Panc1 (cell line): ENCODE data around the gene PIK3R5. TPM values are rescaled to one million over a fixed set of nuclear protein-coding genes. Genes with fewer than 3 reads are reported as not detected.

Experiments
- ATAC-seq: fragments of 200-7000 bp; cut with Tn5 transposase; 2 replicates; pipeline ENCODE4 v1.9.1; 2020; ENCODE audit warnings: mild to moderate bottlenecking, moderate library complexity
- BruUV-seq: library from RNA; stranded (reverse); fragments of 400-500 nt; replicated peaks from 2 replicates; lab custom pipeline; 2021; lab: Mats Ljungman, UMichigan
- CTCF ChIA-PET: fragments of 300-600 bp; sonication (Branson Sonifier 250); formaldehyde crosslinking; loops from one replicate; lab custom pipeline; 2022; ENCODE audit warnings: antibody characterized with exemption; lab: Charles Lee
- POLR2A ChIA-PET: fragments of 300-600 bp; sonication (Branson Sonifier 250); formaldehyde crosslinking; loops from one replicate; lab custom pipeline; 2022; ENCODE audit warnings: antibody characterized with exemption; lab: Charles Lee
- DNase-seq: peaks from one replicate; pipeline ENCODE4 v3.0.0-alpha.2; 2010; ENCODE audit warnings: low read depth, low spot score
- H3K27ac ChIP-seq: 2 replicates; pipeline ENCODE4 v1.5.1; 2011; ENCODE audit warnings: mild to moderate bottlenecking, low read length, inconsistent platforms
- H3K27me3 ChIP-seq: fragments of 200-500 bp; sonication (Bioruptor generic); 2 replicates; pipeline ENCODE4 v1.6.0; 2014; ENCODE audit warnings: low read length, inconsistent platforms; ENCODE audit not compliant: control insufficient read depth, insufficient read depth
- H3K36me3 ChIP-seq: fragments of 200-500 bp; sonication (Bioruptor generic); 2 replicates; pipeline ENCODE4 v1.5.1; 2014; ENCODE audit warnings: inconsistent platforms, mild to moderate bottlenecking, low read length, moderate library complexity; ENCODE audit not compliant: control insufficient read depth, insufficient read depth
- H3K4me1 ChIP-seq: 2 replicates; pipeline ENCODE4 v1.5.1; 2011; ENCODE audit warnings: inconsistent platforms, mild to moderate bottlenecking, low read length, moderate library complexity; ENCODE audit not compliant: control insufficient read depth, insufficient read depth
- H3K4me3 ChIP-seq, 2 experiments: 2 replicates each; pipeline ENCODE4 v1.5.1; 2011 to 2012; ENCODE audit warnings: low read depth in 2 of 2, low read length in 2 of 2, mild to moderate bottlenecking in 2 of 2, inconsistent platforms in 1 of 2, moderate library complexity in 1 of 2
- H3K9me3 ChIP-seq: fragments of 200-500 bp; sonication (Bioruptor generic); 2 replicates; pipeline ENCODE4 v1.5.1; 2014; ENCODE audit warnings: low read depth, mild to moderate bottlenecking, inconsistent platforms, low read length, moderate library complexity; ENCODE audit not compliant: control insufficient read depth, insufficient read depth
- CTCF ChIP-seq: fragments of 450-650 bp; IDR thresholded peaks from 2 replicates; pipeline ENCODE4 v1.5.1; 2017; ENCODE audit warnings: mild to moderate bottlenecking
- POLR2AphosphoS5 ChIP-seq: IDR thresholded peaks from 2 replicates; pipeline ENCODE4 v1.6.1; 2012; ENCODE audit warnings: mild to moderate bottlenecking, low read depth, low read length, moderate library complexity
- REST ChIP-seq, 2 experiments: IDR thresholded peaks; 2 replicates each; pipeline ENCODE4 v1.6.1; 2011 to 2012; ENCODE audit warnings: low read depth in 2 of 2, control low read depth in 1 of 2, low read length in 1 of 2, mild to moderate bottlenecking in 1 of 2, moderate library complexity in 1 of 2; ENCODE audit not compliant: insufficient read depth in 1 of 2
- SIN3A ChIP-seq: IDR thresholded peaks from 2 replicates; pipeline ENCODE4 v1.6.1; 2012; ENCODE audit warnings: low read depth, mild to moderate bottlenecking, low read length, moderate library complexity, borderline replicate concordance; ENCODE audit not compliant: insufficient read depth
- TCF7L2 ChIP-seq: IDR thresholded peaks from 2 replicates; pipeline ENCODE4 v1.6.1; 2011; ENCODE audit warnings: mild to moderate bottlenecking, low read depth, low read length, inconsistent platforms
- in situ Hi-C: cut with HindIII; loops from 2 replicates; pipeline ENCODE4 v1.10.0; 2016; ENCODE audit warnings: low sequenced_read_pairs, low pct_unique_long_range_greater_than_20kb
- intact Hi-C: fragments of 100-400 bp; cut with micrococcal nuclease; formaldehyde crosslinking; loops from one replicate; pipeline ENCODE4 v1.10.0; 2022; ENCODE audit not compliant: unreplicated experiment
- total RNA-seq: library from RNA; stranded (reverse); gene quantifications from one replicate; pipeline ENCODE4 v1.2.1, GENCODE V29; 2021; ENCODE audit not compliant: unreplicated experiment

Gene PIK3R5
- total RNA-seq, 1 experiment from 2014 or later = 0.15 TPM

- no TSS peak for BruUV-seq
- intact Hi-C loops = no loop called here
- ChIA-PET CTCF (interaction anchor here (0.6 kb wide), 1 partner anchor 123 kb away, joined by 5 read pairs; no protein-coding TSS in a partner anchor), POLR2A (no interaction called here)
- H3K4me3 ChIP-seq = no peak overlapping the region
- ATAC-seq (no peak), DNase-seq (no peak)
- no peaks in the 10 kb centered on the region for H3K4me1 ChIP-seq
- in situ Hi-C loops = no loop called here
- no peaks in the 10 kb centered on the region; the same call in 1 of the 2 replicates for H3K27me3 ChIP-seq
- no peaks in the 10 kb centered on the region for H3K36me3 ChIP-seq
- H3K27ac ChIP-seq = no peak overlapping the region
- TF ChIP-seq SIN3A = no peak
- no peaks in the 10 kb centered on the region for H3K9me3 ChIP-seq
Observed at GRCh38 chr17:8948462-8948861, 17.0 kb downstream of the PIK3R5 start.

GRCh38 chr17:8947201-8947600, 18.3 kb downstream of the PIK3R5 start:
- no TSS peak for BruUV-seq
- H3K4me1 ChIP-seq = no peaks in the 10 kb centered on the region
- no peaks in the 10 kb centered on the region for H3K36me3 ChIP-seq
- H3K4me3 ChIP-seq = no peak overlapping the region
- H3K27me3 ChIP-seq = no peaks in the 10 kb centered on the region; the same call in 1 of the 2 replicates
- ATAC-seq (no peak), DNase-seq (no peak)
- H3K27ac ChIP-seq = no peak overlapping the region
- POLR2A ChIA-PET = no interaction called here
- TF ChIP-seq POLR2AphosphoS5 (no peak), TCF7L2 (no peak), SIN3A (no peak), REST (IDR thresholded peaks at IDR 0.05; ENCODE audit: insufficient read depth in 1 of 2, low read depth in 2 of 2, low read length in 1 of 2) (no peak), CTCF (no peak)
- H3K9me3 ChIP-seq = no peaks in the 10 kb centered on the region
- in situ Hi-C loops (no loop called here), intact Hi-C loops (no loop called here)
- CTCF ChIA-PET = no interaction called here

GRCh38 chr17:8946476-8946875, 19.0 kb downstream of the PIK3R5 start:
- POLR2A ChIA-PET = no interaction called here
- Histone ChIP-seq H3K27me3 (no peaks in the 10 kb centered on the region; the same call in 1 of the 2 replicates), H3K36me3 (no peaks in the 10 kb centered on the region), H3K4me3 (no peak overlapping the region), H3K4me1 (no peaks in the 10 kb centered on the region), H3K9me3 (no peaks in the 10 kb centered on the region), H3K27ac (no peak overlapping the region)
- no TSS peak for BruUV-seq
- CTCF ChIA-PET = no interaction called here
- TF ChIP-seq REST (IDR thresholded peaks at IDR 0.05; ENCODE audit: insufficient read depth in 1 of 2, low read depth in 2 of 2, low read length in 1 of 2) (no peak), POLR2AphosphoS5 (no peak), SIN3A (no peak), TCF7L2 (no peak), CTCF (no peak)
- in situ Hi-C loops = no loop called here
- DNase-seq (no peak), ATAC-seq (no peak)
- intact Hi-C loops = no loop called here
